ENCODE measurements around the gene ABCC5.

The ABCC5 gene

DNA sequence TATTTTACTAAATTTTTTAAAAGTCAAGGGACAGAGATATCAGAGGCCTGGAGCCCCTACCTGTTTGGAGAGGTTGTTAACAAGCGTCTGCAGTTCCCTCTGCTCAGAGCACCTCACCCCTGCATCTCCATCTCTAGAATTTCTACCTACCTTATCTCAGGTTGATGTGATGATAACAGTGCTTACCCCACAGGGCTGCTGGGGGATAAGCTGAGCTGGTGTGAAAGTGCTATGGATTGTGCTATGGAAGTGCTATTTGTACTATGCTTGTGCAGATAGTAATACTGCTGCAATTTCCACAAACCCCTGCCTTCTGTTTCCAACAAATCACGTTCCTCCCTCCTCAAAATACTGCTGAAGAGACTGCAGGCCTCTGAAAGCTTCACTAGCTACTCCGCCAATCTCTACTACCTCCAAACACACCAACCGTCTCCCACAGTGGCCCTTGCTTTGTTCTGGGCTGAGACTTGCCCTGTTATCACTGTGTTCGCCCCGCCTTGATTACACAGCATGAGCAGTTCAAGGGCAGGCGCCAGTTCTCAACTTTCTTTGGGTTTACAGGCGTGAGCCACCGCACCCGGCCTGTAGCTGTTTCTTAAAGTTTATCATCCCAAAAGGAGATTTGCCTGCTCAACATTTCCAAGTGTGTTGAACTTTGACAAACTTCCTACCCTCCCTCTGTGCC is 104.6 kb downstream of the ABCC5 start:
- H3K9me3 ChIP-seq (ENCODE audit: low read length), result no peaks in the 10 kb centered on the region
- H3K79me2 ChIP-seq (ENCODE audit: insufficient read depth, low read length), result no peaks in the 10 kb centered on the region
- H3K4me1 ChIP-seq (ENCODE audit: insufficient read depth, low read length, severe bottlenecking), result no peaks in the 10 kb centered on the region
- 0 out of 2 replicates have a peak, but pooled peaks cover 4% of the 10 kb centered on the region for H3K27me3 ChIP-seq (ENCODE audit: insufficient read depth, low read length)
- H4K20me1 ChIP-seq (ENCODE audit: insufficient read depth, low read length), result no peaks in the 10 kb centered on the region
- H3K4me2 ChIP-seq (ENCODE audit: low read length), result no peak overlapping the region
- no peaks in the 10 kb centered on the region for H3K9me2 ChIP-seq (ENCODE audit: low read depth, low read length)
- H3K36me3 ChIP-seq (ENCODE audit: insufficient read depth, low read length), result no peaks in the 10 kb centered on the region
- no peaks in the 10 kb centered on the region for H3F3A ChIP-seq (ENCODE audit: insufficient read depth, low read length)
- H3K9ac ChIP-seq (ENCODE audit: low read length), result no peak overlapping the region
- no peak overlapping the region for H3K4me3 ChIP-seq (ENCODE audit: low read depth, low read length, poor library complexity, severe bottlenecking)
- no peak overlapping the region for H2AFZ ChIP-seq (ENCODE audit: low read length)
- H3K27ac ChIP-seq (ENCODE audit: low read depth, low read length, poor library complexity, severe bottlenecking), result no peak overlapping the region
- TF ChIP-seq, protein P1, sequence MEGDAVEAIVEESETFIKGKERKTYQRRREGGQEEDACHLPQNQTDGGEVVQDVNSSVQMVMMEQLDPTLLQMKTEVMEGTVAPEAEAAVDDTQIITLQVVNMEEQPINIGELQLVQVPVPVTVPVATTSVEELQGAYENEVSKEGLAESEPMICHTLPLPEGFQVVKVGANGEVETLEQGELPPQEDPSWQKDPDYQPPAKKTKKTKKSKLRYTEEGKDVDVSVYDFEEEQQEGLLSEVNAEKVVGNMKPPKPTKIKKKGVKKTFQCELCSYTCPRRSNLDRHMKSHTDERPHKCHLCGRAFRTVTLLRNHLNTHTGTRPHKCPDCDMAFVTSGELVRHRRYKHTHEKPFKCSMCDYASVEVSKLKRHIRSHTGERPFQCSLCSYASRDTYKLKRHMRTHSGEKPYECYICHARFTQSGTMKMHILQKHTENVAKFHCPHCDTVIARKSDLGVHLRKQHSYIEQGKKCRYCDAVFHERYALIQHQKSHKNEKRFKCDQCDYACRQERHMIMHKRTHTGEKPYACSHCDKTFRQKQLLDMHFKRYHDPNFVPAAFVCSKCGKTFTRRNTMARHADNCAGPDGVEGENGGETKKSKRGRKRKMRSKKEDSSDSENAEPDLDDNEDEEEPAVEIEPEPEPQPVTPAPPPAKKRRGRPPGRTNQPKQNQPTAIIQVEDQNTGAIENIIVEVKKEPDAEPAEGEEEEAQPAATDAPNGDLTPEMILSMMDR (IDR thresholded peaks at IDR 0.05; ENCODE audit: low read length), result no peak
- no peak for TF ChIP-seq EZH2 (IDR thresholded peaks at IDR 0.05; ENCODE audit: borderline replicate concordance, low read length)

- Histone ChIP-seq H3K9ac (ENCODE audit: low read length) (no peak overlapping the region), H3K27me3 (ENCODE audit: insufficient read depth, low read length) (0 out of 2 replicates have a peak, but pooled peaks cover 4% of the 10 kb centered on the region), H4K20me1 (ENCODE audit: insufficient read depth, low read length) (no peaks in the 10 kb centered on the region), H3K9me2 (ENCODE audit: low read depth, low read length) (no peaks in the 10 kb centered on the region), H3K36me3 (ENCODE audit: insufficient read depth, low read length) (no peaks in the 10 kb centered on the region), H3F3A (ENCODE audit: insufficient read depth, low read length) (no peaks in the 10 kb centered on the region), H3K27ac (ENCODE audit: low read depth, low read length, poor library complexity, severe bottlenecking) (no peak overlapping the region), H3K4me2 (ENCODE audit: low read length) (no peak overlapping the region), H3K4me1 (ENCODE audit: insufficient read depth, low read length, severe bottlenecking) (no peaks in the 10 kb centered on the region), H3K79me2 (ENCODE audit: insufficient read depth, low read length) (no peaks in the 10 kb centered on the region), H2AFZ (ENCODE audit: low read length) (no peak overlapping the region), H3K9me3 (ENCODE audit: low read length) (no peaks in the 10 kb centered on the region), H3K4me3 (ENCODE audit: low read depth, low read length, poor library complexity, severe bottlenecking) (no peak overlapping the region)
- no peak for TF ChIP-seq EZH2 (IDR thresholded peaks at IDR 0.05; ENCODE audit: borderline replicate concordance, low read length)
- TF ChIP-seq, protein P1 (IDR thresholded peaks at IDR 0.05; ENCODE audit: low read length), result no peak
Observed at GRCh38 chr3:183911763-183912506, 105.7 kb downstream of the ABCC5 start.

- H2AFZ ChIP-seq (ENCODE audit: low read length), result no peak overlapping the region
- H3K4me1 ChIP-seq (ENCODE audit: insufficient read depth, low read length, severe bottlenecking), result no peaks in the 10 kb centered on the region
- no peaks in the 10 kb centered on the region for H3K9me2 ChIP-seq (ENCODE audit: low read depth, low read length)
- H3K9me3 ChIP-seq (ENCODE audit: low read length), result no peaks in the 10 kb centered on the region
- no peaks in the 10 kb centered on the region for H3F3A ChIP-seq (ENCODE audit: insufficient read depth, low read length)
- no peak overlapping the region for H3K4me2 ChIP-seq (ENCODE audit: low read length)
- H3K4me3 ChIP-seq (ENCODE audit: low read depth, low read length, poor library complexity, severe bottlenecking), result no peak overlapping the region
- H4K20me1 ChIP-seq (ENCODE audit: insufficient read depth, low read length), result no peaks in the 10 kb centered on the region
- H3K9ac ChIP-seq (ENCODE audit: low read length), result no peak overlapping the region
- no peaks in the 10 kb centered on the region for H3K79me2 ChIP-seq (ENCODE audit: insufficient read depth, low read length)
- TF ChIP-seq EZH2 (IDR thresholded peaks at IDR 0.05; ENCODE audit: borderline replicate concordance, low read length), result no peak
- TF ChIP-seq, protein P1 (IDR thresholded peaks at IDR 0.05; ENCODE audit: low read length), result no peak
- no peaks in the 10 kb centered on the region for H3K36me3 ChIP-seq (ENCODE audit: insufficient read depth, low read length)
- no peak overlapping the region for H3K27ac ChIP-seq (ENCODE audit: low read depth, low read length, poor library complexity, severe bottlenecking)
- H3K27me3 ChIP-seq (ENCODE audit: insufficient read depth, low read length), result 0 out of 2 replicates have a peak, but pooled peaks cover 4% of the 10 kb centered on the region
Observed at GRCh38 chr3:183911087-183911486, 106.6 kb downstream of the ABCC5 start.

Data from OCI-LY1 (cell line).